HK-2 (cell line): ENCODE measurements around the gene KCNK2.

Experiments
- DNase-seq: peaks from one replicate; pipeline ENCODE4 v3.0.0-alpha.2; 2018; ENCODE audit not compliant: unreplicated experiment

Gene KCNK2

DNA sequence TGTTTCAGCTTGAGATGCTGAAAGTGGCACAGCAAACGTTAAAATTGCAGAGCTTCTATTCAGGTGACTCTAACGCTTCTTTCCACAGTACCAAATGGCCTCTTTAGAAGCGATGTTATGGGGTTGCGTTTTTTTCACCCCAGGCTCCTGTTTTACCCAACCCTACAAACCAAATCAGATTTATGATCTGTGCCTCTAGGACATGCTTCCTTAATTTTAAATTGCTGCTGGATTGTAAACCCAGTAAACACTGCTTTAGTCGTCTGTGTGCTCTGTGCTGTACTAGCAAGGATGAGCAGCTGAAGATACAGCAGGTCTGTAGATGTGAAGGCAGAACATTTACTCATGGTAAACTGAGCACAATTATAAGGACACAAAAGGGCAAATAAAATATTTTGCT is 13.0 kb downstream of the KCNK2 start:
- DNase-seq: no peak

DNA sequence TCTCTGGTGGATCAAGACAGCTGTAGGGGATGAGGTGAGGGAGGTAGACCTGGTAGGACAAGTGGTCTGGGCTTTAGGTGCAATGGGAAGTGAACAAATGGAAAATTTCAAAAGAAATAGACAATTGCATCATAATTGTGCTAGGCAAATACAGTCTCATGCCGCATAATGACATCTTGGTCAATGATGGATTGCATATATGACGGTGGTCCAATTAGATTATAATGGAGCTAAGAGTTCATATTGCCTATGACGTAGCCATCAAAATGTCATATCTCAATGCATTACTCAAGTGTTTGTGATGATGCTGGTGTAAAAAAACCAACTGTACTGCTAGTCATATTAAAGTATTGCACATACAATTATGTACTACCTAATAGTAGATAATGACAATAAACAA is 19.0 kb downstream of the KCNK2 start:
- DNase-seq: no peak

DNA sequence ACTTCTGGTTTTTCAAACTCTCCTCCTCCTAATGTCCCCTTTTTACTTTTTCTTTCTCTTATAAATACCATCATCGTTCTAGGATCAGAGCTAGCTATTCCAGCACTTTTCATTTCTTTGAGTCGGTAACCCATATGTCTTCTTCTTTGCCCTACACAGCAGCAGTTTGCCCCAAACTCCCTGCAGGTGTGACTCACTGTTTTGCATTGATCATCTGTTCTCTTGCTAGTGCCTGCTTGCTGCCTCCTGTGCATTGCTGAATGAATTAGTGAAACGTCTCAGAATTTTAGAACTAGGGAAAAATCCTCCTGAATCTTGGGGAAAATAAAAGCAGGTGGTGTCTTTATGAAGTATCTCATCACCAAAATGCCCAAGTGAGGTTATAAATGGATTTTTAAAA is 21.7 kb downstream of the KCNK2 start:
- no peak for DNase-seq

DNA sequence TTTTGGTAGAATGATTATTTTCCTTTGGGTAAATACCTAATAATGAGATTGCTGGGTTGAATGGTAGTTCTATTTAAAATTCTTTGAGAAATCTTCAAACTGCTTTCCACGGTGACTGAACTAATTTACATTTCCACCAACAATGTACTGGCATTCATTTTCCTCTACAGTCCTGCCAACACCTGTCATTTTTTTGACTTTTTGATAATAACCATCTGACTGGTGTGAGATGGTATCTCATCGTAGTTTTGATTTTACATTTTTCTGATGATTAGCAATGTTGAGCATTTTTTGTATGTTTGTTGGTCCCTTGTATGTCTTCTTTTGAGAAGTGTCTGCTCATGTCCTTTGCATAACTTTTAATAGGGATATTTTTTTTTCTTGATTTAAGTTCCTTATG is 23.5 kb downstream of the KCNK2 start:
- DNase-seq: no peak

DNA sequence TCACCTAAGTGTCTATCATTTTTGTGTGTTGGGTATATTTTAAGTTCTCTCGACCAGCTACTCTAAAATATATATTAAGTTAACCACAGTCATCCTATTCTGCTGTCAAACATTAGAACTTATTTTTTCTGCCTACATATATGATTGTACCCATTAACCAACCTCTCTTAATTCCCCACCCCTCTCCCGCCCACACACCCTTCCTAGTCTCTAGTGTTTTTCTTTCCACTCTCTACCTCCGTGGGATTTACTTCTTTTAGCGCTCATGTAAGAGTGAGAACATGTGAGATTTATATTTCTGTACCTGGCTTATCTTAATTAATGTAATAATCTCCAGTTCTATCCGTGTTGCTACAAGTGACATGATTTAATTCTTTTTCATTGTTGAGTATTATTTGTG is 26.6 kb downstream of the KCNK2 start:
- DNase-seq: no peak

DNA sequence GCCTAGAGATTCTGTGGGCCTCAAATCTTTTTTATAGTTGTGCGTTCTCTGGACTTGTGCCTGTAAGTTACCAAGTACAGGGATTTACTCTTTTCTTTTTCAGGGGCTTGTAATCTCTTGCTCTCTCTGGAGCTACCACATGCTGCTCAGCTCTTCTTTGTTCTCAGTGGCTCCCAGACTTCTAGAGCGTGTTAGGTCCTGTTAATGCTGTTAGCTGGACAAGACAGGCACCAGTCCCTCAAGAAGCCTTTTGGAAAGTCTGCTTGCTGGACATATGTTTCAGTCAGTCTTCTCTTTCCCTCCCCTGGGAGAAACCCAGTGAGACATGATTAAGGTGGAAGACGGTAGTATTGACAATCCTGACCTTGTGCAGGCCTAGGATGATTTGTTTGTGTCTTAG is 29.4 kb downstream of the KCNK2 start:
- no peak for DNase-seq

DNA sequence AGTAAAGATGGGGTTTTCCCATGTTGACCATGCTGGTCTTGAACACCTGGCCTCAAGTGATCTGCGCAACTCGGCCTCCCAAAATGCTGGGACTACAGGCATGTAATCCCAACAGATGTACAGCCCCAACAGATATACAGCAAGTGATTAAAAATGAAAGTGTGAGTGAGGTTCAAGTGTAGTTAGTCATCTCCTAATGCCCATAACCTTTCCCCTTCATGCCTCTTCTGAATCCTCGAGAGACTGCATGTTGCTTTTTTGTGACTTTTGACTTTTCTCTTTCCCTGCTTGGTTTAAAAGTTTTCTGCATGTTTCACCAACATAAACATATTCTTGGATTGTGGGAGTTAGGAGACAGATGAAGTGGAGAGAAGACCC is 31.2 kb downstream of the KCNK2 start:
- DNase-seq: no peak

DNA sequence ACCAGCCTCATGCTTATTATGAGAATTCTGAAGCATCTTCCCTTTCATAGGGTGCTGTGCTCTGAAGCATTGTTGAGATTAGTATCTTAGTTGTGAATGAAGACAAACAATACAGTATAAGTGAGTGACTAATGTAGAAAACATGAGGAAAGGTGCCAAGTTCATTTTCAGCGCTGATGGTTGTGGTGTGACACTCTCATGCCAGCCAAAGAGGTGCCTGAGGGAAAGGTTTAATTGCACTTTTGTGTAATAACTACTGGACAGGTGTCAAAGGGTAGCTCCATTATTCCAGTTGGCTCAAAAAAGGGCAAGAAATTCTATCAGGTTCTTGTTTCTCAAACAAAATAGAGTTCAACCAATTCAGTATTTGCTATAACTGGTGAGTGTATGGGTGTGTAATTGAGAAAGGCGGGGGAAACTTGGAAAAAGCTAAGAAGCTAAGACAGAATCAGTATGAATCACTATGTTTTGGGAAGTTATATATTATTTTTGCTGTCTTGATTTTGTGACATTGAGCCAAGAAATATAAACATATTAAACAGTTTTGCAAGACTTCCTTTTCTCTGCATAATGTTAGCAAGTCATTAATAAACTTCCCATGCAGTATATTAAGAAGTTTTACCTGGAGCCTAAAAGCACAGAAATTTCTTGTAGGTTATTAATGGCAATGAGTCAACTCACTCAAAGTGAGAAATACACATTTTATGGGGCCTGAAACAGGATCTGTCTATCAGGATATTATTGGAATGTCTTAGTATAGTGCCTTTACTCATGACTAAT is 31.8 kb downstream of the KCNK2 start:
- peak; percentile 39 for DNase-seq

DNA sequence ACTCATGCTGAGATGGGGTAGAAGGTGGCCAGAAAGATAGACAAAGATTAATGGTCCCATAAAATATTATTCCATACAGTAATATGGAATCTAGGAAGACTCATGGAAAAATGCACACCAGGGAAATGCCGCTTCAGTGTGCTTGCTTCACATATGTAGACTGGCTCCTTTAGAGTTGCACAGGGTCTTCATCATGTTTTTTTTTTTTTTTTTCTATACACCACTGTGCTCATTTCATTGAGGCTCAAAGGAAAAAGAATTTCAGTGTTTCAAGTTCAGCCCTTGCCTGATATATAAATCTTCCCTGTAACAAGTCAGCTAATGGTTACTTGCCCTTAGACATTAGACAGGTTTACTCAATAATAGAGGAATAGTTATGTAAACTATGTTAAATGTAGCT is 33.2 kb downstream of the KCNK2 start:
- no peak for DNase-seq

DNA sequence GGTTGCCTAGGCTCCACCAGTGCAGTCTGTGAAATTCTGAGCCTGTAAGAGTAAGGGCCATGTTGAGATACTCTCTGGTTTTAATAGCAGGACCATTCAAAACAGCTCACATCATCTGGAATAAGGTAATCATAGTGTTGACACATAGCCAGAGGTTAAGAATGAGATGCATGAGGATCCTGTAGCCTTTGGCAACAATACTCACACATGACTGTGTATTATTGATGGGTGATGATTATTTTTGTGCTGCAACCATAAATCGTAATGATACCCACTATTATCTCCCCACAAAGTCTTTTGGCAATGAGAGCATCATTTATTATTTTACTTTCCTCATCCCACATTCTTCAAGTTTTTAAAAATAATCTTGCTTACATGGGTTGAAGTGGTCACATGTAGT is 35.5 kb downstream of the KCNK2 start:
- no peak for DNase-seq

DNA sequence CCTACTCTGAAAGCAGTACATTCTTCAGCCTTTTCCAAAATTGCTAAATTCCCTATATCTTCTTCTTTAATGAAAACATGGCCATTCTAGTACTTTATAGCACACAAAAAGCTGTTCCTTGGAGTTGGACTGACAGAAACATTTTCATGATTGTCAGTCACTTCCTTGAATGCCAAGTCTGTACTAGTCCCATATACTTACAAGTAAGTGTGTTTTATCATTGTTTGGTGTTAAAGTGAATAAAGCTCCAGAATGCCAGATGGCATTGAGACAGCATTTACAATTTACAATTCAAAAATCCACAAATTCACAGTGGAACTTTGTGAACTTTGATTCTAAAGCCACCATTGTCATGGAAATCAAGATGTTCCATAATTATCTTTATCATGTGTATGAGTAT is 36.5 kb downstream of the KCNK2 start:
- DNase-seq: no peak

DNA sequence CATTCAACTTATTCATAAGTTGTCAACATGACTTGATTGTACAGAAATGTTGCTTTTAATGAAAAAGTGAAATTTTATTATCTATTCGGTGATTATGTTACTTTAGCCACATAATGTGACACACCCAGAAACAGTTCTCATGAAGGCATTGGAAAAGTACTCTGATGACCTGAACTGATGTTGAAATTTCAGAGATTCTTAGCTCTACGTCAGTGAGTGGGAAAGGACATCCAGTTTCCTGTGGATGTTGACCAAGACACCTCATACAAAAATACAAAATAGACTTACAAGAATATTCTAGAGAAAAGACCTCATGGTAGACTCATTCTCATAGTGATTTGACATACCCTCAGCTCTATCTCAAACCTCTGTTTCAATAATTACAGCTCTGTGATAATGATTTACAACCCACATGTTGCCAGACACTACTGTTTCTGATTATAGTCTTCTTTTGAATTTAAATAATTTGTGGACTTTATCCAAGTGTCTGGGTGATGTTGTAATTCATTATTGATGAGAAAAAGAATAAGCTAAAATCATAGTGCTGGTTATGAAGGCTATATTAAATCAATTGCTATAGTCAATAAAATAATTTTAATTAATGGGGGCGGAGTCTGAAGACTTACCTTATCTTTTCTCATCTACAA is 37.3 kb downstream of the KCNK2 start:
- no peak for DNase-seq

DNA sequence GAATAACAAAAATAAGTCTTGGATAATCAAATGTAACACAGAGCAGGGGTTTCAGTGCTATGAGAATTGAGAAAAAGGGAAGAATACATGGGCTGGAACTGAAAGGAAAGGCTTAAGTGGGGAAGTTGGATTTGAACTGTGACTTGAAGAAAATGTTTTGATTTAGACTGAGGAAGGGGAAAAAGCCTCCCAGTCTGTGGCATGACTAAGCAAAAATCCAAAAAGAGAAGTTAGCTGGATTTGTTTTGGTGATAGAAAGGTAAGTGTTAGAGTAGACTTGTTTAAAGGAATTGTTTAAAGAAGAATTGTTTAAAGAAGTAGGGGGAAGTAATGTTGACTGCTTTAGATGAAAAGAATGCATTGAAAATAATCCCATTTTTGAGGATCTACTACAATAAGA is 46.0 kb downstream of the KCNK2 start:
- no peak for DNase-seq

DNA sequence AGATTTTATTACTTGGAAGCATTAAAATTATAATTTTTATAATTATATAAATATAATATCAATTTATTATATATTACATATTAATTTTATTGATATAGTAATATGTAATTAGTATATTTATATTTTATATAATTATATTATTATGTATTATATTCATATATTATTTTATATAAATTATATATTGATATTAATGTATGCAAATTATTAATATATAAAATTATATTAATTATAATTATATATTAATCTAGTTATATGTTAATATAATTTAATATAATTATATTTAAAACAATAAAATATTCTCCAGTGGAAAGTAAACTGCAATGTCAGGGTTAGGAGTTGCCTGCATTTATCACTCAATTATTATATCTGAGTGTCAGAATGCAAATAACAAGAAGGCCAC is 48.8 kb downstream of the KCNK2 start:
- no peak for DNase-seq

DNA sequence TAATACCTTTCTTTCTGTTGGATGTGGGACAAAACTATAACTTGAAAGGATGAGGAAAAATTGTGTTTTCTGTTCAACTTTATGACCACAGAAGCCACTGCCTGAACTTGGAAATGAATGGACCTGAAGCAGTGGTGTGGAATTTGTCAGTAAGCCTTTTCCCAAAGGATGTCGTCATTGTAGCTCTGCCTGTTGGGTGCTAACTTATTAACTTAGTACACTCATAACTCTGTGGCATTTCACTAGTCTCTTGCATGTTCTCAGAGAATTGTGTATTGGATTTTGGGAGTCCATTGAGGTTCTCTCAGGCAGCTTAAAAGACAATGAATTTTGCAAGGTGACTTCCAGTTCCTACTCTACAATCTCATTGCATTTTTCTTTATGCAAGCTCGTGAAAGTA is 49.6 kb downstream of the KCNK2 start:
- peak; percentile 44 for DNase-seq

DNA sequence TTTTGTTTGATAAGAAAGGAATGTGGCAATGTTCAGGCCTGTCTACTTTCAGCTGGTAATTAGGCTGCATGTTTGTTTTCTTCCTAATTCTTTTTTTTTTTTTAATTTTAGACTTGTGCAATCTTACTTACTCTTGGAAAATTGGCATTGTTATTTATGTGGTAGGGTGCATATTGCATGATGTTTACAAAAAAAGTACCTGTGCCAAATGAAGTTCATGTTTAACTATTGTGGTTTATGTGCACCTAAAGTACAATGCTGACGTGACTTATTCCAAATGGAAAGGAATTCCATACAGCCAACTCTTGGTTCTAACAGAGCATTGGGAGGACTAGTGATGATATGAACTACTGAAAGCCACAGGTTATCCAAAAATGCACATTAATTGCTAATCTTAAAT is 51.0 kb downstream of the KCNK2 start:
- DNase-seq: no peak

DNA sequence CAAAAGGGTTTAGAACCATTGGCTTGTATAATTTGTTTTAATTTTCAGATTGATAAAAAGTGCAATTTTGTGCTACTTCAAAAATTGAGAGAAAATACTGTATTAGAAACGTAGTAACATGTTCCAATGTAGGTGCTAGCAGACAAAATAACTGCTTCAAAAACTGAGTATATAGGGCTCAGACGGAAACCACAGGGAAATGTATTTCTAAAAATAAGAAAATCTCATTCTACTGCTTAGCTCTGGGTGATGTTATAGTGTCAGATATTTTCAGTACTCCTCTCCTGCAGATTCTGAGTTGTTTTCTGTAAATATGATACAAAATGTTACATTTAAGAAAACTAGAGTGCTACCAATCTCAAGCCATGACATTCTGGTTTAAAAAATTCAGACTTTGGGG is 55.4 kb downstream of the KCNK2 start:
- DNase-seq: no peak

DNA sequence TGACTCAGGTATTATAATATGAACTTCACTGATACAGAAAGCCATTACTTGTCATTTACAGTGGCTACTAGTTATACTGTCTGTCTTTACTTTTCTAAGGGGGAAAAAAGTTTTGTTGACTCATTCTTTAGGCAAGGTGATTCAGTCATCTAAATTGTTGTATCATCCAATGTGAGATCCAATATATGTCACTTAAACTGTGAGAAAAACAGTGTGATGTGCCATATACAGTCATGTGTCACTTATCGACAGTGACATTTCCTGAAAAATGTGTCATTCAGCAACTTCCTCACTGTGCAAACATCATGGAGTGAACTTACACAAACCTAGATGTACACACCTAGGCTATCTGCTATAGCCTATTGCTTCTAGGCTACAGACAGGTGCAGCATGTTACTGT is 57.6 kb downstream of the KCNK2 start:
- DNase-seq: no peak

DNA sequence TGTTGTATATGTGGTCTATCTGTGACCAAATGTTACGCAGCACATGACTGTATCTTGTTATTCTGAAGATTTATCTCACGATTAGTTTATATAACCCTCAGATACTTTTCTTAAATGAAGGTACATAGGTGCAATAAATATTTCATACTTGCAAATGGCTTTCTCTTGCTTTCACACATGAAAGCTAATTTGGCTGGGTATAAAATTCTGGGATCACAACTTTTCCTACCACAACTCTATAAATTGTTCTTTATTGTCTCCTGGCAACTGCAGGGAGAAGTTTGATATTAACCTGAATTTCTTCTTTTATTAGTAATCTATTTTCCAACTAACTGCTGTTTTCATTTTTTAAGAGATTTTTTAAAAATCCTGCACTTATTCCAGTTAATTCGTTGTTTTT is 58.9 kb downstream of the KCNK2 start:
- no peak for DNase-seq

DNA sequence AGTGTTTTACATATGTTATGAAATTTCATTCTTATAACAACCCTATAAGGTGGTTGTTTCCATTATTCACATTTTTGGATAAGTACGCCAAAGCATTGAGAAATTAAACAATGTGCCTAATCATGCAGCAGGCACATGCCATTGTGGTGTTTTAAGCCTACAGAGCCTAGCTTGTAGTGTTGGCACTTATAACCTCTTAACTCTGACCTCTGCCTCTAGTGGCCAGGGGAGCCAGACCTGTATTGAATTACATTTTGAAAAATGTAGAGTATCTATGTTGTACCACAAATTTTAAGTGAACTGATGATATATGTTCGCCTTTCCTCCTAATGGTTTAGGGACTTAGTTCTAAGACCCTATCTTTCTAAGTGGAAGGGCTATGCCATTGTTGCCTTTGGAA is 61.0 kb downstream of the KCNK2 start:
- DNase-seq: no peak

DNA sequence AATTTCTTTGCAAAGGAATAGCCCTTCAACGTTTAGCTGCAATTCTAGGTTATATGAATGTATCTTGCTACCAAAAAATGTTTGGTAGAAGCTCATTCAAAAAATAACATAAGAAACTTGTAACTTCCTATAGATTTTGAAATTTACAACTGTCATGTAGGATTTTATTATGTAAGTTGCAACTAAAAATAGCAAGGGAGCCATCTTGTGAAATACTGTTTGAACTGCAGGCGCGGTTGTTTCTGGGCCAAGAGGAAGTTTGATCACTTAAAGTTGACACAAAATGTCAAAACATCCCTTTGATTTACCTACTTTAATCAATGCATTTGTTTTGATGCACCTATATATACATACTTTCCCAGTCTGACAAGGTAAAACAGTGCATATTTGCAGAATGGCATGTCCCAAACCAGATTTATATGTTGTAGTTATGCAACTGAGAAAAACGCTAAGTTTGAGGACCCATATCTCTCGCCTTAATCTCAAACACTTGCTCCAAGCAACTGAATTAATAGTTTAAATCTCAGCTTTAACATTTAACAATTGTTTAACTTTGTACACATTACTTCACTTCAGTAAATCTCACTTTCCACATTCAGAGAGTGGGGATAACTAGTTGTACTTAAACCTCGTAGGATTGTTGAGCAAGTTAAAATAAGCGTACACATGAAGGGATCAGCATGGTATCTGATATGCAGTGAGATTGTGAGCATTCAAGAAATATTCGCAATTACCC is 63.9 kb downstream of the KCNK2 start:
- peak; percentile 14 for DNase-seq

DNA sequence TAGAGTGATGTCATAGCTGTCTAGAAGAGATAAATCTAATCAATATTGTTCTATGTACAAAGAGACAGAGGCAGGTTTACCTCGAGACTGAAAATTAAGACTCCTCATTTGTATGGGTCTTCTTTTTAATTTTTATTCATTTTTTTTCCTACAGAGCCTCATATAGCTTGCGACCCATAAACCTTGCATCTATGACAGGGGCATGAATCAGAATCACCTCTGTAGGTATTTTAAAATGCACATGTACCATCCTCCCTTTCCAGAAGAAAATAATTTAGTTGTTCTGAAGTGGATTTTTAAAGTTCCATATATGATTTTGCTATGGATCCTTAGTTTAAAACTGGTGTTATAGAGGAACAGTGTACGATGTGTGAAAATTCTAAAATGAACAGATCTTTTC is 64.5 kb downstream of the KCNK2 start:
- DNase-seq: no peak

DNA sequence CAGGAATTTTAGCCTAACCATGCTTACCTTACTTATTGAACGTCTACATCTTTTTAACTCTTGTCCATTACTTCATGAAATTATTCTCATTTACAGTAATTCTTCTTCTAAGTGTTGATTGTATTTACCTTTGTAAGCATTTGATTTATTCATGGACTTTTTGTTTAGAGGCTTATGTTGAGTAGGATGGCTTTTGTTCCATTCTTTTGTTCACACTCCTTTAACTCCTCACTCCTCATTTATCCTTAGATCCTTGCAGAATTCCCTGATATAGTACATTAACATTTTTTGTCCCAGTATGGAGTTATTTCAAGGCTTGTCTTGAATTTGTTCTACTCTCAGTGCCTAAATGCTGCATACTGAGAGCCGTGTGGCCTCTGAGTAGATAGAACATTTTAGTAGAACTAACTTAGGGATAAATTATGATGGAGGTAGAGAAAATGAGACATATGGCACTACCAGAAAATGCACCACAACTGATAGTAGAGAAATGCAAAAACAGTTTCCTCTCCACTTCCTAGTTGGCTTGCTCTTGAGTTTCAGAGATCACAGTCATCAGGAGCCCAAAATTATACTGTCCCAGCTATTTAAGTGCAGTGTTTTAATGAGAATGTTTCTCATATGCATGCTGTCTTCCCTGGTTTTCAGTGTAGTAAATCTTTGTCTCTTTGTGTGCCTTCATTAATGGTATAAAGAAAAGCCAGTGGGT is 69.5 kb downstream of the KCNK2 start:
- no peak for DNase-seq
